A549 (cell line): ENCODE results near the gene LRRC4C. TPM values are rescaled to one million over a fixed set of nuclear protein-coding genes. Genes with fewer than 3 reads are reported as not detected.

Experiments
- ATAC-seq, 2 experiments: fragments of 200-7000 bp in 1 of 2; fragments of >200 bp in 1 of 2; cut with Nextera tagmentation in 1 of 2; cut with Tn5 transposase in 1 of 2; 3 replicates each; pipeline versions ENCODE4 v1.8.0 to v1.9.1; 2018 to 2020; ENCODE audit warnings: mild to moderate bottlenecking in 1 of 2, moderate library complexity in 1 of 2
- CTCF ChIA-PET: fragments of 300-600 bp; sonication (Branson Sonifier 250); formaldehyde crosslinking; extraction: SDS; loops from one replicate; lab custom pipeline; 2021; ENCODE audit warnings: antibody characterized with exemption, inconsistent platforms; lab: Yijun Ruan, JAX
- POLR2A ChIA-PET: fragments of 350-600 bp; formaldehyde crosslinking; extraction: SDS; loops from one replicate; lab custom pipeline; 2021; ENCODE audit warnings: antibody characterized with exemption, inconsistent platforms; lab: Yijun Ruan, JAX
- DNase-seq, 2 experiments: peaks; one replicate each; pipeline versions ENCODE4 v3.0.0 to v3.0.0-alpha.2; 2011 to 2016; ENCODE audit warnings: low read depth in 1 of 2, low spot score in 1 of 2
- FAIRE-seq: peaks from 2 replicates; lab custom pipeline; 2011; peaks lifted over from hg19 to GRCh38; lab: Jason Lieb, UNC
- H3K27ac ChIP-seq, 2 experiments: fragments of >200 bp; sonication (Bioruptor Twin); formaldehyde crosslinking; 3 replicates each; pipeline ENCODE4 v1.5.1; 2016 to 2017
- H3K4me1 ChIP-seq: fragments of >200 bp; sonication (Bioruptor Twin); formaldehyde crosslinking; 3 replicates; pipeline ENCODE4 v1.6.1; 2016
- H3K4me2 ChIP-seq: fragments of >200 bp; sonication (Bioruptor Twin); formaldehyde crosslinking; 3 replicates; pipeline ENCODE4 v1.6.1; 2016
- H3K4me3 ChIP-seq: fragments of >200 bp; sonication (Bioruptor Twin); formaldehyde crosslinking; 3 replicates; pipeline ENCODE4 v1.5.1; 2016
- H3K9me3 ChIP-seq: fragments of >200 bp; sonication (Bioruptor Twin); formaldehyde crosslinking; 3 replicates; pipeline ENCODE4 v1.6.1; 2016
- BHLHE40 ChIP-seq: IDR thresholded peaks from 2 replicates; pipeline ENCODE4 v1.6.1; 2012; ENCODE audit warnings: low read depth, low read length, inconsistent platforms
- CBX2 ChIP-seq: fragments of 200-600 bp; sonication (generic); IDR thresholded peaks from 2 replicates; pipeline ENCODE4 v1.6.1; 2016; ENCODE audit warnings: low read depth, mild to moderate bottlenecking, borderline replicate concordance
- CEBPB ChIP-seq, 2 experiments: fragments of >200 bp in 1 of 2; sonication (Bioruptor Twin) in 1 of 2; formaldehyde crosslinking in 1 of 2; IDR thresholded peaks; 2 replicates each; pipeline ENCODE4 v1.6.1; 2012 to 2016
- CHD4 ChIP-seq: fragments of 200-600 bp; sonication (generic); IDR thresholded peaks from 2 replicates; pipeline ENCODE4 v1.6.1; 2016; ENCODE audit warnings: antibody characterized with exemption, mild to moderate bottlenecking, borderline replicate concordance
- EHF ChIP-seq: fragments of 250-450 bp; sonication (Bioruptor Pico); IDR thresholded peaks from 2 replicates; pipeline ENCODE4 v1.5.0; 2020; ENCODE audit warnings: mild to moderate bottlenecking
- FOSB ChIP-seq: fragments of 250-450 bp; sonication (Bioruptor Pico); IDR thresholded peaks from 2 replicates; pipeline ENCODE4 v1.5.0; 2020; ENCODE audit warnings: mild to moderate bottlenecking, moderate library complexity
- FOSL2 ChIP-seq, 2 experiments: fragments of 450-650 bp in 1 of 2; fragments of >200 bp in 1 of 2; sonication (Bioruptor Twin) in 1 of 2; formaldehyde crosslinking; IDR thresholded peaks; 2 replicates each; pipeline versions ENCODE4 v1.5.0 to v1.6.1; 2016 to 2020; ENCODE audit warnings: mild to moderate bottlenecking in 1 of 2, moderate library complexity in 1 of 2
- FOXS1 ChIP-seq: fragments of 250-450 bp; sonication (Bioruptor Pico); IDR thresholded peaks from 2 replicates; pipeline ENCODE4 v1.5.0; 2020; ENCODE audit warnings: mild to moderate bottlenecking, moderate library complexity
- GATA3 ChIP-seq: IDR thresholded peaks from 2 replicates; pipeline ENCODE4 v1.6.1; 2012; ENCODE audit warnings: borderline replicate concordance
- HDAC2 ChIP-seq: fragments of 200-600 bp; sonication (generic); IDR thresholded peaks from 2 replicates; pipeline ENCODE4 v1.6.1; 2016
- HOXA7 ChIP-seq: fragments of 250-450 bp; sonication (Bioruptor Pico); IDR thresholded peaks from 2 replicates; pipeline ENCODE4 v1.5.0; 2020; ENCODE audit warnings: mild to moderate bottlenecking, moderate library complexity
- JUNB ChIP-seq: fragments of >200 bp; sonication (Bioruptor Twin); formaldehyde crosslinking; IDR thresholded peaks from 2 replicates; pipeline ENCODE4 v1.6.1; 2016
- KDM5A ChIP-seq: fragments of 200-600 bp; sonication (generic); IDR thresholded peaks from 2 replicates; pipeline ENCODE4 v1.6.1; 2016; ENCODE audit warnings: antibody characterized with exemption, mild to moderate bottlenecking
- MYC ChIP-seq: IDR thresholded peaks from 2 replicates; pipeline ENCODE4 v1.6.1; 2012; ENCODE audit warnings: mild to moderate bottlenecking, inconsistent platforms, low read length, improper control_type of control experiment, borderline replicate concordance
- POLR2A ChIP-seq: IDR thresholded peaks from 2 replicates; pipeline ENCODE4 v1.6.1; 2012; ENCODE audit warnings: mild to moderate bottlenecking, low read length
- POLR2AphosphoS2 ChIP-seq: conservative IDR thresholded peaks from 2 replicates; pipeline ENCODE4 v1.6.1; 2012; ENCODE audit warnings: low read length, improper control_type of control experiment, inconsistent platforms
- RARB ChIP-seq: fragments of 250-450 bp; sonication (Bioruptor Pico); IDR thresholded peaks from 2 replicates; pipeline ENCODE4 v1.8.0; 2021; ENCODE audit warnings: mild to moderate bottlenecking, moderate library complexity
- RNF2 ChIP-seq: fragments of 200-600 bp; sonication (generic); IDR thresholded peaks from 2 replicates; pipeline ENCODE4 v1.6.1; 2016; ENCODE audit warnings: low read depth, mild to moderate bottlenecking, antibody characterized with exemption, moderate library complexity, borderline replicate concordance
- SMC3 ChIP-seq: fragments of >200 bp; sonication (Bioruptor Twin); formaldehyde crosslinking; IDR thresholded peaks from 3 replicates; pipeline ENCODE4 v1.6.1; 2018; ENCODE audit warnings: inconsistent platforms
- SREBF2 ChIP-seq: fragments of 450-650 bp; IDR thresholded peaks from 2 replicates; pipeline ENCODE4 v1.6.1; 2014; ENCODE audit warnings: mild to moderate bottlenecking, moderate library complexity
- TFCP2L1 ChIP-seq: fragments of 250-450 bp; sonication (Bioruptor Pico); IDR thresholded peaks from 2 replicates; pipeline ENCODE4 v1.5.0; 2021; ENCODE audit warnings: mild to moderate bottlenecking
- TP53 ChIP-seq: fragments of 250-450 bp; sonication (Bioruptor Pico); IDR thresholded peaks from 2 replicates; pipeline ENCODE4 v1.5.0; 2021; ENCODE audit warnings: mild to moderate bottlenecking, moderate library complexity
- ZC3H11A ChIP-seq: fragments of 450-650 bp; IDR thresholded peaks from 2 replicates; pipeline ENCODE4 v1.6.1; 2014; ENCODE audit warnings: antibody characterized with exemption, mild to moderate bottlenecking
- ZFP36 ChIP-seq: fragments of 450-650 bp; IDR thresholded peaks from 2 replicates; pipeline ENCODE4 v1.6.1; 2014; ENCODE audit warnings: borderline replicate concordance; ENCODE audit not compliant: partially characterized antibody
- ZNF302 ChIP-seq: fragments of 250-450 bp; sonication (Bioruptor Pico); IDR thresholded peaks from 2 replicates; pipeline ENCODE4 v1.9.0; 2021; ENCODE audit warnings: inconsistent platforms, mild to moderate bottlenecking, moderate library complexity
- ZSCAN20 ChIP-seq: fragments of 250-450 bp; sonication (Bioruptor Pico); IDR thresholded peaks from 2 replicates; pipeline ENCODE4 v1.8.0; 2022; ENCODE audit warnings: mild to moderate bottlenecking, moderate library complexity
- WGBS: methylation state at CpG from one replicate; pipeline ENCODE4 v1.1.6; 2017; ENCODE audit errors: missing lambda C conversion rate; 5-methylcytosine and 5-hydroxymethylcytosine counted together
- polyA plus RNA-seq, 4 experiments: library from polyadenylated mRNA; depleted of rRNA in 3 of 4; stranded (reverse); fragments of >200 nt; fragmentation: RNase III in 1 of 4; extraction: RNeasy Plus Mini Kit Qiagen cat#74134 plus additional on column Dnase treatment in 1 of 4; gene quantifications; 2 replicates in 3 of 4; 3 replicates in 1 of 4; pipeline ENCODE4 v1.2.3, GENCODE V29; 2011 to 2017
- TF ChIP-seq, protein P1 (sequence below): fragments of >200 bp; sonication (Bioruptor Twin); formaldehyde crosslinking; IDR thresholded peaks from 3 replicates; pipeline ENCODE4 v1.6.1; 2016
- TF ChIP-seq, protein P2 (sequence below): fragments of >200 bp; sonication (Bioruptor Twin); formaldehyde crosslinking; IDR thresholded peaks from 3 replicates; pipeline ENCODE4 v1.5.1; 2016
- TF ChIP-seq, protein P3 (sequence below): fragments of 250-450 bp; sonication (Bioruptor Pico); IDR thresholded peaks from 2 replicates; pipeline ENCODE4 v1.5.0; 2021; ENCODE audit warnings: mild to moderate bottlenecking, moderate library complexity, borderline replicate concordance
- TF ChIP-seq, protein P4 (sequence below): IDR thresholded peaks from 2 replicates; pipeline ENCODE4 v1.6.1; 2012; ENCODE audit warnings: low read depth, borderline replicate concordance
- TF ChIP-seq, protein P5 (sequence below): fragments of 450-650 bp; IDR thresholded peaks from 2 replicates; pipeline ENCODE4 v1.6.1; 2014; ENCODE audit warnings: antibody characterized with exemption
- TF ChIP-seq, protein P6 (sequence below): fragments of >200 bp; sonication (Bioruptor Twin); formaldehyde crosslinking; IDR thresholded peaks from 2 replicates; pipeline ENCODE4 v1.6.1; 2016

LRRC4C gene
- polyA plus RNA-seq, 2 of the 4 experiments (the other 2 are of a cell fraction), result not detected

DNA sequence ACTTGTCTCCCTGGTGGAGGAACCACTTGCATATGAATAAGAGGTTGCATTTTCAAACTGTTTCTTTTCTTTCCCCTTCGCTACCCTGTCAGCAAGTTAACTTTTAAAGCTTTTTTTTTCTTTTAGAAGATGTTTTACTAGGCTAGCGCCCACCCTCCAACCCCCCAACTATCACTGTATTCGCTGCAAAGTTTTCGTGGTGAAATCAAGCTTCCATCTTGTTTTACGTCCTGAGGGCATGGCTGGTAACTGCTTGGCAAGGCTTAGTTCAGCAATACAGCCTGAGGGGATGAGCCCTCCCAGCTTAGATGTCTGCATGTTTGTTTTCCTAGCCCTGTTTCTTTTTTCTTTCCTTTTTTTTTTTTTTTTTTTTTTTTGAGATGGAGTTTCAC, 1359.3 kb downstream of the LRRC4C start:
- ATAC-seq (no peak), DNase-seq (no peak), FAIRE-seq (no peak)
- Histone ChIP-seq H3K4me3 (no peak overlapping the region), H3K9me3 (no peaks in the 10 kb centered on the region), H3K4me1 (no peaks in the 10 kb centered on the region), H3K4me2 (no peak overlapping the region), H3K27ac (no peak overlapping the region)
- TF ChIP-seq TFCP2L1 (CRISPR knock-in tag) (no peak), EHF (CRISPR knock-in tag) (no peak), ZNF302 (CRISPR knock-in tag) (no peak), TP53 (CRISPR knock-in tag) (no peak), FOXS1 (CRISPR knock-in tag) (no peak), RNF2 (no peak), BHLHE40 (no peak), POLR2A (no peak), KDM5A (no peak), CHD4 (no peak), ZFP36 (no peak), FOSB (CRISPR knock-in tag) (no peak), HOXA7 (CRISPR knock-in tag) (no peak), ZC3H11A (no peak), POLR2AphosphoS2 (no peak), FOSL2 (IDR thresholded peaks at IDR 0.05) (no peak), FOSL2 (CRISPR knock-in tag; IDR thresholded peaks at IDR 0.05) (no peak), CBX2 (no peak)
- TF ChIP-seq, protein P1, sequence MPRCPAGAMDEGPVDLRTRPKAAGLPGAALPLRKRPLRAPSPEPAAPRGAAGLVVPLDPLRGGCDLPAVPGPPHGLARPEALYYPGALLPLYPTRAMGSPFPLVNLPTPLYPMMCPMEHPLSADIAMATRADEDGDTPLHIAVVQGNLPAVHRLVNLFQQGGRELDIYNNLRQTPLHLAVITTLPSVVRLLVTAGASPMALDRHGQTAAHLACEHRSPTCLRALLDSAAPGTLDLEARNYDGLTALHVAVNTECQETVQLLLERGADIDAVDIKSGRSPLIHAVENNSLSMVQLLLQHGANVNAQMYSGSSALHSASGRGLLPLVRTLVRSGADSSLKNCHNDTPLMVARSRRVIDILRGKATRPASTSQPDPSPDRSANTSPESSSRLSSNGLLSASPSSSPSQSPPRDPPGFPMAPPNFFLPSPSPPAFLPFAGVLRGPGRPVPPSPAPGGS, result no peak
- TF ChIP-seq, protein P2, sequence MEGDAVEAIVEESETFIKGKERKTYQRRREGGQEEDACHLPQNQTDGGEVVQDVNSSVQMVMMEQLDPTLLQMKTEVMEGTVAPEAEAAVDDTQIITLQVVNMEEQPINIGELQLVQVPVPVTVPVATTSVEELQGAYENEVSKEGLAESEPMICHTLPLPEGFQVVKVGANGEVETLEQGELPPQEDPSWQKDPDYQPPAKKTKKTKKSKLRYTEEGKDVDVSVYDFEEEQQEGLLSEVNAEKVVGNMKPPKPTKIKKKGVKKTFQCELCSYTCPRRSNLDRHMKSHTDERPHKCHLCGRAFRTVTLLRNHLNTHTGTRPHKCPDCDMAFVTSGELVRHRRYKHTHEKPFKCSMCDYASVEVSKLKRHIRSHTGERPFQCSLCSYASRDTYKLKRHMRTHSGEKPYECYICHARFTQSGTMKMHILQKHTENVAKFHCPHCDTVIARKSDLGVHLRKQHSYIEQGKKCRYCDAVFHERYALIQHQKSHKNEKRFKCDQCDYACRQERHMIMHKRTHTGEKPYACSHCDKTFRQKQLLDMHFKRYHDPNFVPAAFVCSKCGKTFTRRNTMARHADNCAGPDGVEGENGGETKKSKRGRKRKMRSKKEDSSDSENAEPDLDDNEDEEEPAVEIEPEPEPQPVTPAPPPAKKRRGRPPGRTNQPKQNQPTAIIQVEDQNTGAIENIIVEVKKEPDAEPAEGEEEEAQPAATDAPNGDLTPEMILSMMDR, result no peak
- ChIA-PET POLR2A (no interaction called here), CTCF (no interaction called here)
- 40% methylated on average over 5 of the region's 5 CpGs for WGBS

DNA sequence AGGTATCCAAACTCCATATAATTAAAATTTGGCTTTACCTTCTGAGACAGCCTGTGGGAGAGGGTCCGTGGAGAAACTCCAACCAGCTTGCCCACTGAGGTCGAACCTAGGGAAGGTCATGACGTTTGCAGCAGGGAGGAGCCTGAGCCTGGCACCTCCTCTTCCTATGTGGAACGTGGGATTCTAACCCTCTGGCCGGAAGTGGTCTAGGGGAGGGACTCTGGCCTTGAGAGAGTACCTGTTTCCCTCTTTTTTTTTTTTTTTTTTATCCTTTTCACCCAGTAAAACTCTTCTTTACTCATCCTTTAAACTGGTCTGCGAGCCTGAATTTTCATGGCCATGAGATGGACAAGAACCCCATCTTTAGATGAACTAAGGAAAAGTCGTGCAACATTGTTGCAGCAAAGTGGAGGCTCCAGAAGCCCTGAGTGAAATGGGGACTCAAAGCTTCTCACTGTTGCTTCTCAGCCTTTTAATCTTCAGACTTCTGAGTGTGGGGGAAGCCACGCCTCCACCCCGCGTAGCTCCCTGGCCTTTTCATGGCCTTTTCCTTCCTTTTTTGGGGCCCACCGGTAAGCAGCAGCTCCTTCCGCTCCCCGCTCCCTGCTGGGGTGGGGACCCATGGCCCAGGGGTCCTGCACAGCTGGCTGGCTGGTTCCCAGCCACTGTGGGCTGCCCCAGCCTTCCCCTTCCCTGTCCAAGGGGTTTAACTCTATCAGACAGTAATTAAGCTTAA, 1359.9 kb downstream of the LRRC4C start:
- DNase-seq (no peak), ATAC-seq (no peak), FAIRE-seq (no peak)
- Histone ChIP-seq H3K9me3 (no peaks in the 10 kb centered on the region), H3K27ac (no peak overlapping the region), H3K4me3 (no peak overlapping the region), H3K4me1 (no peaks in the 10 kb centered on the region), H3K4me2 (no peak overlapping the region)
- WGBS, result 49% methylated on average over 13 of the region's 13 CpGs
- ChIA-PET CTCF (no interaction called here), POLR2A (no interaction called here)
- TF ChIP-seq SMC3, result no peak
- TF ChIP-seq, protein P3, sequence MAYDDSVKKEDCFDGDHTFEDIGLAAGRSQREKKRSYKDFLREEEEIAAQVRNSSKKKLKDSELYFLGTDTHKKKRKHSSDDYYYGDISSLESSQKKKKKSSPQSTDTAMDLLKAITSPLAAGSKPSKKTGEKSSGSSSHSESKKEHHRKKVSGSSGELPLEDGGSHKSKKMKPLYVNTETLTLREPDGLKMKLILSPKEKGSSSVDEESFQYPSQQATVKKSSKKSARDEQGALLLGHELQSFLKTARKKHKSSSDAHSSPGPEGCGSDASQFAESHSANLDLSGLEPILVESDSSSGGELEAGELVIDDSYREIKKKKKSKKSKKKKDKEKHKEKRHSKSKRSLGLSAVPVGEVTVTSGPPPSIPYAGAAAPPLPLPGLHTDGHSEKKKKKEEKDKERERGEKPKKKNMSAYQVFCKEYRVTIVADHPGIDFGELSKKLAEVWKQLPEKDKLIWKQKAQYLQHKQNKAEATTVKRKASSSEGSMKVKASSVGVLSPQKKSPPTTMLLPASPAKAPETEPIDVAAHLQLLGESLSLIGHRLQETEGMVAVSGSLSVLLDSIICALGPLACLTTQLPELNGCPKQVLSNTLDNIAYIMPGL (CRISPR knock-in tag), result no peak
- TF ChIP-seq ZSCAN20, result no peak
- TF ChIP-seq JUNB, result no peak
- TF ChIP-seq CHD4, result no peak
- TF ChIP-seq, protein P1, result no peak
- TF ChIP-seq RARB (CRISPR knock-in tag), result no peak
- no peak for TF ChIP-seq GATA3
- TF ChIP-seq TP53 (CRISPR knock-in tag), result no peak
- no peak for TF ChIP-seq MYC
- TF ChIP-seq, protein P4, sequence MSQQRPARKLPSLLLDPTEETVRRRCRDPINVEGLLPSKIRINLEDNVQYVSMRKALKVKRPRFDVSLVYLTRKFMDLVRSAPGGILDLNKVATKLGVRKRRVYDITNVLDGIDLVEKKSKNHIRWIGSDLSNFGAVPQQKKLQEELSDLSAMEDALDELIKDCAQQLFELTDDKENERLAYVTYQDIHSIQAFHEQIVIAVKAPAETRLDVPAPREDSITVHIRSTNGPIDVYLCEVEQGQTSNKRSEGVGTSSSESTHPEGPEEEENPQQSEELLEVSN, result no peak
- TF ChIP-seq SREBF2, result no peak
- no peak for TF ChIP-seq ZC3H11A
- TF ChIP-seq, protein P5, sequence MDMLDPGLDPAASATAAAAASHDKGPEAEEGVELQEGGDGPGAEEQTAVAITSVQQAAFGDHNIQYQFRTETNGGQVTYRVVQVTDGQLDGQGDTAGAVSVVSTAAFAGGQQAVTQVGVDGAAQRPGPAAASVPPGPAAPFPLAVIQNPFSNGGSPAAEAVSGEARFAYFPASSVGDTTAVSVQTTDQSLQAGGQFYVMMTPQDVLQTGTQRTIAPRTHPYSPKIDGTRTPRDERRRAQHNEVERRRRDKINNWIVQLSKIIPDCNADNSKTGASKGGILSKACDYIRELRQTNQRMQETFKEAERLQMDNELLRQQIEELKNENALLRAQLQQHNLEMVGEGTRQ, result no peak
- TF ChIP-seq BHLHE40, result no peak
- TF ChIP-seq HDAC2, result no peak
- TF ChIP-seq CEBPB (IDR thresholded peaks at IDR 0.05), result no peak
- TF ChIP-seq, protein P6, sequence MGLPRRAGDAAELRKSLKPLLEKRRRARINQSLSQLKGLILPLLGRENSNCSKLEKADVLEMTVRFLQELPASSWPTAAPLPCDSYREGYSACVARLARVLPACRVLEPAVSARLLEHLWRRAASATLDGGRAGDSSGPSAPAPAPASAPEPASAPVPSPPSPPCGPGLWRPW, result no peak
